8988T (cell line): ENCODE measurements around the gene NOVA2.

Experiments used
- DNase-seq: peaks from one replicate; pipeline ENCODE4 v3.0.0; 2011

NOVA2 gene

GRCh38 chr19:45973553-45974338, at the start of gene NOVA2:
Gene NOVA2, minus strand, starts transcription at chr19:45973865. Its CDS starts 514 bp downstream, at chr19:45973351.
- no peak for DNase-seq

DNA sequence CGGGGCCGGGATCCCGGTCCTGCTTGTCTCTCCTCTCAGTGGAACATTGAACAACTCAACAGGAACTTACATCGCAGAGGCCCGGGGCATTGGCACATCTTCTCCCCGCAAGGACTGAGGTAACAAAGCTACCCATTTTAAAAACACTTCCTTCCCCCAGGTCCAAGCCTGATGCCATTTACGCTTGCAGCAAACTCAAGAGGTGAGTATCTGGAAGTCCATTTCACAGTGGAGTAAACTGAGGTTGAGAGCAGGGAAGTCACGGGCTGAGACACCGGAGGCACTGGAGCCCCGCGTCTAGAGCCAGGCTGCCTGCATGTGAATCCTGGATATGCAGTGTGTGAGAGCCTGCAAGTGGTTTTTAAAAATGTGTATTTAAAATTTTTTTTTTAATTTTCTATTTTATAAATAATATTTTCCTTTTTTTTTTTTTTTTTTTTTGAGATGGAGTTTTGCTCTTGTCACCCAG, 49.7 kb upstream of the NOVA2 start:
- DNase-seq: no peak

- no peak for DNase-seq
These were observed 49.0 kb upstream of the NOVA2 start, which contains the start of gene PGLYRP1 for GRCh38 chr19:46022431-46023310. Gene PGLYRP1, minus strand, starts transcription at chr19:46023053. Its CDS starts 32 bp downstream, at chr19:46023021.

GRCh38 chr19:46022061-46022430, 48.4 kb upstream of the NOVA2 start:
- no peak for DNase-seq

DNA sequence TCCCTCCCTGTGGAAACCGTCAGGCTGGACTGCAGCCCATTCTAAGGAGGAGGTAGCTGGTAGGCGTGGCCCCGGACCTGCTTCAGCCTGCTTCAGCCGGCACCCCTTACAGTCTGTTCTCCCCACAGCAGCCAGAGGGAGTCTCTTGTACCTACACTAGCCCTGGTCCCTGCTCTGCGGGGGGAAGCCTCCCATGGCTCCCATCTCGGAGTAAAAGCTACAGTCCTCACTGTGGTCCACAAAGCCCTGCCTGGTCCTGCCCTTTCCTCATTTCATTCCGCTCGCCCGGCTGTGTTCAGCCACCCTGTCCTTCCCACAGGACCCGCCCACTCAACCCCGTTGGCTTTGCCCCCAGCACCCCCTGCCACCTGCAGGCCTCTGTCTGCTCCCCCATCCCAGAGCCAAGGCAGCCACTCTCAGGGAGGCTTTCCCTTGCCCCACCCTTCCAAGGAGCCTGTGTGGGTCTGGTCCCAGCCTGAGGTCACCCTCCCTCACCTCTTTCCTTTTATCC, 47.9 kb upstream of the NOVA2 start:
- no peak for DNase-seq

- no peak for DNase-seq
These were observed 47.1 kb upstream of the NOVA2 start for GRCh38 chr19:46020819-46021125.

DNA sequence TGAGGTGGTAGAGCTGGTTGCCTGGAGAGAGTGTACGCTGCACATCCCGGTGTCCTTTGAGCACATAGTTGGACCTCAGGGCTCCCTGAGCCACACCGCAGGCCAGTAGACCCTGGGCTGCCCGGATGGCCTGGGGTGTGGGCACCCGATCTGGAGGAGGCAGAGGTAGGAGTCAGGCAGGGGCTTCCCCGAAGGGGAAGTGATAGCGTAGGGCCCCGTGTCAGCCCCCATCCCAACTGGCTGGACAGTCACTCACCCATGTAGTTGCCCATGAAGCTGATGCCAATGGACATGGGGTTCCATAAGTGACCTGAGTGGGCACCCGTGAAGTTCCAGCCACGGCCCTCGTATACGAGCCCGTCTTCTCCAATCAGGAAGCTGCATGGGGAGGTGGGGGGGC, 45.6 kb upstream of the NOVA2 start:
- no peak for DNase-seq

DNA sequence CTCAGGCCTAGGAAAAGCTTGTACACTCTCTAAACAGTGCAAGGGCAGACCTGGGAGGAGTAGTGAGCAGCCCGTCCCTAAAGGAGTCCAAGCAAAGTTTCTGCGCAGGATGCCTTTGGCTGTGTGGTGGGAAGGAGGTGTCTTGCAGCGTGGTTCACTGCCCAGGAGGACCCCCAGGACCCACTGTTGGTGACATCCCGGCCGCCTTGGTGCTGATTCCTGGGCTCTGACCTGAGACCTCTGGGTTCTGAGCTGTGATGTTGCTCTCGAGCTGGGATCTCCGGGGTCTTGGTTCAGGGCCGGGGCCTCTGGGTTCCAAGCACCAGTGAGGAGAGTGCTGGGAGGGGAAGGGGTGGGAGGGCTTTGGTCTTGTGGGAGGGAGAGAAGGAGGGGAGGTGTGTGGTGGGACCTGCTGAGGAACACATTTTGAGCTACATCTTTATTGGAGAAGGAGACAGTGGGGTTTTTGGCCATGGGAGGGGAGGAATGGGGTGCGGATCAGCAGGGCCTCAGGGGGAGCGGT, 45.1 kb upstream of the NOVA2 start:
- DNase-seq: no peak

DNA sequence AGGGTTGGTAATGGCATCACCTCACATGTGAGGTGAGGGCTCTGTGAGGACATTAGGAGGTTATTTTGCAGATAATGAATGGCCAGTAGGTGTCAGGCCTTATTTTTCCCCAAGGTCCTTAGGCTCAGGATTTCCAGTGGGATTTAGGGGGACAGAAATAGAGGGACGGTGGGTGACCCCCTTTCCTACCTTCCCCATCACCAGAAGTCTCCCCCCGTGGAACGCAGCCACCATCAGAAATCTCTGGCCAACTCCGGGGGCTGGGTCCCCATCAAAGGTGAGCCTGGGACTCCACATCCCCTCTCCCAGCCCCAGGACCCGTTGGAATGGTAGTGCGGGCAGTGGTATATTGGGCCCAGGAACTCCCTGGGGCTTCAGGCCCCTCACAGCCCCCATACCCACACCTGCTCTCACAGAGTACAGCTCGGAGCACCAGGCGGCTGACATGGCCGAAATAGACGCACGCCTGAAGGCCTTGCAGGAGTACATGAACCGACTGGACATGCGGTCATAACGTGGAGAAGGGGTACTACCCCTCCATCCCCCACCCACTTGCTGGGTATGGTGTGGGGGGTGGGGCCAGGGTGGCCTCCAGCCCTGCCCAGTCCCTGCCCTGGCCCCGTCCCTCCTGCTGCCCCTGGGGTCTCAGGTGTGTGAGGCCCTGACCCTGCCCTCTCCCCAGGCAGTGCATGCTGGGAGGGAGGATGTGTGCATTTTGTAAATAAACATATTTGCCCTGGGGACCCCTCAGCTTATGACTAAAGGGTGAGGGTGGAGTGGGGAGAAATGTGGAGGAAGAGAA, 44.4 kb upstream of the NOVA2 start:
- no peak for DNase-seq

DNA sequence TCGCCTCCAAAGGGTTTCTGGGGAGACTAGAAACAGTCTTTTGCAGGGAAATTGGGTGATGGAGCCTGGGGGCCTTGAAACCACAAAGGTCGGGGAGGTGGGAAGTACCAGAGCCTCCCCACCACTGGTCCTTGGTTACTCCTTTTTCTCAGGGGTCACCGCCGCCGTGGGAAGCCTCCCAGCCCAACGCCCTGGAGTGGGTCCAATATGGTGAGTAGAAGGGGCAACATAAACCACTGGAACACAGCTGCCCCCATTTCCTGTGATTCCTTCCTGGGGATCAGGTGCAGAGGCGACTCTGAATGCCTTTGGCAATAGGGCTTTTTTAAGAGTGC, 43.4 kb upstream of the NOVA2 start:
- DNase-seq: no peak

- peak; percentile 74 for DNase-seq
These were observed 42.9 kb upstream of the NOVA2 start for GRCh38 chr19:46016426-46017094.

DNA sequence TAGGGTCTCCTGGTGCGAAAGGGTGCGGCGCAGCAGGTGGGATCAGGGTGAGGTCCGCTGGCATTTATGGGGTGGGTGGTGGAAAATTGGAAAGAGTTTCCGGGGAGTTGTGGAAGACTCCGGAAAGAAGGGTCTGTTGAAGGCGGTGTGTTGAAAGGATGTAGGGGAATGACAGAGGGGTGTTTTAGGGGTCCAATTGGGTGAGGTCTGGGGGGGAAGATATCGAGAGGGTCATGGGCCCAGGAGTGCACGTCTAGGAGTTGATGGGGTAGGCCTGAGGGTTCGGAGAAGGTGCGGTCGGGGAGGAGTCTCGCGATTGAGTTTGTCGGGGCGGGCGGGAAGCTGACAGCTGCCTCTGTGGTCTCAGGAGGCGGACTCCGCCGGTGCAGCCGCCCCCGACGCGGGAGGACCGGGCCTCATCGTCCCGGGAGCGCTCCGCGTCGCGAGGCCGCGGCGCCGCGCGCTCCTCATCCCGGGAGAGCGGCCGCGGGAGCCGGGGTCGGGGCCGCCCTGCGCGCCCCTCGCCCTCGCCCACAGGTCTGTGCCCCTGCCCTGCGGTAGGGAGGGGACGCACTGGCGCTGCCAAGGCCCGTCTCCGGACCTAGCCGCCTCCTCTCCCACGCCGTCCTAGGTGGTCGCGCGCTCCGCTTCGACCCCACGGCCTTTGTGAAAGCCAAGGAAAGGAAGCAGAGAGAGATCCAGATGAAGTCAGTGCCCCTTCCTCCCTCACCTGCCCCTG, 42.2 kb upstream of the NOVA2 start:
- no peak for DNase-seq

DNA sequence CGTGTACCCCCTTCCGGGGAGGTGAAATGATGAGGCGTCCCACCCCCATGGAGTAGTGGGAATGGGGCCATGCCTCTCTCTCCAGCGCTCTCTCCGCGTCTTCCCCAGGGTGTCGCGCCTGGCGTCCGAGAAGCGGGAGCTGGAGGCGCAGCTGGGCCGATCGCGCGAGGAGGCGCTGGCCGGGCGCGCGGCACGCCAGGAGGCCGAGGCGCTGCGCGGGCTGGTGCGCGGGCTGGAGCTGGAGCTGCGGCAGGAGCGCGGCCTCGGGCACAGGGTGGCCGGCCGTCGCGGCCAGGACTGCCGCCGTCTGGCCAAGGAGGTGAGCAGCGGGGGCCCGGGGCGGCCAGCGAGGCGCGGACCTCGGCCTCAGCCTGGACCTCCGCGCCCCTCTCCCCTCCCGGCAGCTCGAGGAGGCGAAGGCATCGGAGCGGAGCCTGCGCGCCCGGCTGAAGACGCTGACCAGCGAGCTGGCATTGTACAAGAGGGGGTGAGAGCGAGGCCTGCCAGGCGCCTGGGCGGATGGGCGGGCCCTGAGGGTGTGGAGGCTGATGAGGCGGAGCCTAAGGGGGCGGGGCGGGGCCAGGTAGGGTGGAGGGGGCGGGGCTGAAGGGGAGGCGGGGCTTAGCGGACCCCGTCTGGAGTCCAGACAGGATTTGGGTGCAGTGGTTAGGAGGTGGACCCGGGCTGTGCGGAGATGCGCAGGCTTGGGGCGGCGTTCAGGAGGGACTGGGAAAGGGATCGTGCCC, 41.4 kb upstream of the NOVA2 start:
- peak; percentile 72 for DNase-seq

GRCh38 chr19:46014534-46014933, 40.9 kb upstream of the NOVA2 start:
- no peak for DNase-seq

GRCh38 chr19:46009530-46010510, 36.2 kb upstream of the NOVA2 start:
- DNase-seq: no peak

DNA sequence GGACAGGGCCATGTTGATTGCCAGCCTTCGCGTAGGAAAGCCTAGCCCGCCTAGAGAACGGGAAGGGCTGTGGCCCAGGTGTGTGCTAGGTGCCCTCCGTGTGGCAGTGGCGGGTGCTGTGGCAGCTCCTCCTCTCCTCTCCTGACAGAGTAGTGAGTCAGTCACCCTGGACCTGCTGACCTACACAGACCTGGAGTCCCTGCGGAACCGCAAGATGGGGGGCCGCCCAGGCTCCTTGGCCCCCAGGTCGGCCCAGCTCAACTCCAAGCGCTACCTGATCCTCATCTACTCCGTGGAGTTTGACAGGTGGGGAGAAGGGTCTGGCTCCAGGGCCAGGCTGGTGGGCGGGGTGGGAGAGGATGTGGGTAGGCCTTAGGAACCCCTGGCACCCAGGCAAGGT, 32.7 kb upstream of the NOVA2 start:
- no peak for DNase-seq

DNA sequence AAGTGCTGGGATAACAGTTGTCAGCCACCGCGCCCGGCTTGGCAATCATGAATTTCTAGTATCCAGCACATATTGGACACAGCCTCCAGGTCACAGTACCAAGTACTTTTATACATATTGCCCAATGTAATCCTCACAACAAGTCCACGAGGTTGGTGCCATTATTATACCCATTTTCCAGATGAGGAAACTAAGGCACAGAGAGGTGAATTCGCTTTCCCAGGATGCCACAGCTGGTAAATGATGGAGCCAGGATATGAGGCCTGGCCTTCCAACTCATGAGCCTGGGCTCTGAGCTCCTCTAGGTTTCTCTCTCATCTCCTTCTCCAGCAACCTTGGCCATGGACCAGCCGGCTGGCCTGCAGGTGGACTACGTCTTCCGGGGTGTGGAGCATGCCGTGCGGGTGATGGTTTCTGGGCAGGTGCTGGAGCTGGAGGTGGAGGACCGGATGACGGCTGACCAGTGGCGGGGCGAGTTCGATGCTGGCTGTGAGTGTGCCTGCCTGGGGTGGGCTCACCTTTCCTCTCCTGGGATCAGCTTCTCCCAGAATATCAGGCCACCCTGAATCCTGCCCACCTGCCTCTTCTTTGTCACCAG, 29.1 kb upstream of the NOVA2 start:
- no peak for DNase-seq

- DNase-seq: no peak
These were observed 27.0 kb upstream of the NOVA2 start for GRCh38 chr19:46000491-46001246.
